ENCODE data around the gene PSMA3.

Gene PSMA3

GRCh38 chr14:58291646-58292045, 47.0 kb downstream of the PSMA3 start:
- Histone ChIP-seq H3K36me3 (ENCODE audit: control insufficient read depth in 1 of 2, insufficient read depth in 2 of 2, low read depth in 1 of 2, low read length in 2 of 2) (peaks cover 23 to 86% of the 10 kb centered on the region in 2 experiments), H3K23ac (ENCODE audit: low read length in 2 of 2) (no peak overlapping the region), H3K4ac (ENCODE audit: low read depth in 1 of 2, low read length in 2 of 2) (no peak overlapping the region), H3K14ac (ENCODE audit: low read length in 2 of 2) (no peak overlapping the region), H3K4me3 (ENCODE audit: insufficient read depth in 1 of 2, low read depth in 1 of 2, low read length in 2 of 2) (no peak overlapping the region), H3K4me1 (ENCODE audit: control insufficient read depth, insufficient read depth, low read depth, low read length) (no peaks in the 10 kb centered on the region), H2AFZ (ENCODE audit: low read depth, low read length) (no peak overlapping the region), H3K9ac (ENCODE audit: low read length) (peak overlapping the region; percentile 15), H4K91ac (ENCODE audit: low read length) (no peak overlapping the region), H3K27me3 (ENCODE audit: control insufficient read depth in 1 of 2, insufficient read depth in 1 of 2, low read length in 2 of 2) (no peaks in the 10 kb centered on the region), H3K27ac (ENCODE audit: low read length, poor library complexity, severe bottlenecking) (no peak overlapping the region), H2BK12ac (ENCODE audit: low read length in 2 of 2) (no peak overlapping the region), H2BK120ac (ENCODE audit: low read depth, low read length) (no peak overlapping the region), H3K9me3 (ENCODE audit: control insufficient read depth, low read length) (no peaks in the 10 kb centered on the region), H4K8ac (ENCODE audit: low read length) (no peak overlapping the region), H3K4me2 (ENCODE audit: low read length, poor library complexity, severe bottlenecking) (no peak overlapping the region), H2BK15ac (ENCODE audit: low read depth, poor library complexity, severe bottlenecking) (no peak overlapping the region), H3K18ac (ENCODE audit: low read depth in 1 of 2, low read length in 2 of 2) (no peak overlapping the region), H3K79me1 (replicated peaks; ENCODE audit: low read length, poor library complexity, severe bottlenecking) (peaks cover 3% of the 10 kb centered on the region), H2BK5ac (ENCODE audit: low read depth, low read length, poor library complexity, severe bottlenecking) (no peak overlapping the region), H2AK5ac (ENCODE audit: low read length, severe bottlenecking) (no peak overlapping the region)
- WGBS: no CpG with 5 or more reads among the region's 5 CpGs
- DNase-seq: no peak

- Histone ChIP-seq H3K9ac (ENCODE audit: low read length) (peak overlapping the region; percentile 15), H3K27me3 (ENCODE audit: control insufficient read depth in 1 of 2, insufficient read depth in 1 of 2, low read length in 2 of 2) (no peaks in the 10 kb centered on the region)
These were observed 47.5 kb downstream of the PSMA3 start for GRCh38 chr14:58292187-58292586.

GRCh38 chr14:58294201-58294600, 49.6 kb downstream of the PSMA3 start:
- Histone ChIP-seq H2BK5ac (ENCODE audit: low read depth, low read length, poor library complexity, severe bottlenecking) (no peak overlapping the region), H3K27ac (ENCODE audit: low read length, poor library complexity, severe bottlenecking) (no peak overlapping the region), H3K4me2 (ENCODE audit: low read length, poor library complexity, severe bottlenecking) (no peak overlapping the region), H3K36me3 (ENCODE audit: control insufficient read depth in 1 of 2, insufficient read depth in 2 of 2, low read depth in 1 of 2, low read length in 2 of 2) (peaks cover 22 to 60% of the 10 kb centered on the region in 2 experiments), H3K9me3 (ENCODE audit: control insufficient read depth, low read length) (no peaks in the 10 kb centered on the region), H3K14ac (ENCODE audit: low read length in 2 of 2) (no peak overlapping the region), H2AFZ (ENCODE audit: low read depth, low read length) (no peak overlapping the region), H2AK5ac (ENCODE audit: low read length, severe bottlenecking) (no peak overlapping the region), H3K4ac (ENCODE audit: low read depth in 1 of 2, low read length in 2 of 2) (no peak overlapping the region), H4K91ac (ENCODE audit: low read length) (no peak overlapping the region), H3K79me1 (replicated peaks; ENCODE audit: low read length, poor library complexity, severe bottlenecking) (peaks cover 2% of the 10 kb centered on the region), H3K23ac (ENCODE audit: low read length in 2 of 2) (no peak overlapping the region), H2BK15ac (ENCODE audit: low read depth, poor library complexity, severe bottlenecking) (no peak overlapping the region), H3K9ac (ENCODE audit: low read length) (no peak overlapping the region), H3K27me3 (ENCODE audit: control insufficient read depth in 1 of 2, insufficient read depth in 1 of 2, low read length in 2 of 2) (no peaks in the 10 kb centered on the region), H4K8ac (ENCODE audit: low read length) (no peak overlapping the region), H3K18ac (ENCODE audit: low read depth in 1 of 2, low read length in 2 of 2) (no peak overlapping the region), H3K4me3 (ENCODE audit: insufficient read depth in 1 of 2, low read depth in 1 of 2, low read length in 2 of 2) (no peak overlapping the region), H3K4me1 (ENCODE audit: control insufficient read depth, insufficient read depth, low read depth, low read length) (no peaks in the 10 kb centered on the region), H2BK12ac (ENCODE audit: low read length in 2 of 2) (no peak overlapping the region), H2BK120ac (ENCODE audit: low read depth, low read length) (no peak overlapping the region)
- 99% methylated on average over 7 of the region's 7 CpGs for WGBS
- no peak for DNase-seq

More at GRCh38 chr14:58292187-58292586, 47.5 kb downstream of the PSMA3 start:
- Histone ChIP-seq H2AFZ (ENCODE audit: low read depth, low read length) (no peak overlapping the region), H3K79me1 (replicated peaks; ENCODE audit: low read length, poor library complexity, severe bottlenecking) (peaks cover 2% of the 10 kb centered on the region), H3K4me1 (ENCODE audit: control insufficient read depth, insufficient read depth, low read depth, low read length) (no peaks in the 10 kb centered on the region), H3K18ac (ENCODE audit: low read depth in 1 of 2, low read length in 2 of 2) (no peak overlapping the region), H2BK120ac (ENCODE audit: low read depth, low read length) (no peak overlapping the region), H3K23ac (ENCODE audit: low read length in 2 of 2) (no peak overlapping the region), H4K91ac (ENCODE audit: low read length) (no peak overlapping the region), H3K4me2 (ENCODE audit: low read length, poor library complexity, severe bottlenecking) (no peak overlapping the region), H3K9me3 (ENCODE audit: control insufficient read depth, low read length) (no peaks in the 10 kb centered on the region), H3K14ac (ENCODE audit: low read length in 2 of 2) (no peak overlapping the region), H3K36me3 (ENCODE audit: control insufficient read depth in 1 of 2, insufficient read depth in 2 of 2, low read depth in 1 of 2, low read length in 2 of 2) (peaks cover 22 to 80% of the 10 kb centered on the region in 2 experiments), H2BK15ac (ENCODE audit: low read depth, poor library complexity, severe bottlenecking) (no peak overlapping the region), H3K4ac (ENCODE audit: low read depth in 1 of 2, low read length in 2 of 2) (no peak overlapping the region), H2AK5ac (ENCODE audit: low read length, severe bottlenecking) (no peak overlapping the region), H2BK12ac (ENCODE audit: low read length in 2 of 2) (no peak overlapping the region), H4K8ac (ENCODE audit: low read length) (no peak overlapping the region), H2BK5ac (ENCODE audit: low read depth, low read length, poor library complexity, severe bottlenecking) (no peak overlapping the region), H3K4me3 (ENCODE audit: insufficient read depth in 1 of 2, low read depth in 1 of 2, low read length in 2 of 2) (peak overlapping the region in 1 of 2 experiments; percentile 26), H3K27ac (ENCODE audit: low read length, poor library complexity, severe bottlenecking) (no peak overlapping the region)
- no peak for DNase-seq
- WGBS: 91% methylated on average over 2 of the region's 3 CpGs

- H3K4ac ChIP-seq (ENCODE audit: low read depth in 1 of 2, low read length in 2 of 2): no peak overlapping the region
- no peak overlapping the region for H4K8ac ChIP-seq (ENCODE audit: low read length)
- H3K9ac ChIP-seq (ENCODE audit: low read length): peak overlapping the region; percentile 99
- H2BK120ac ChIP-seq (ENCODE audit: low read depth, low read length): no peak overlapping the region
- peak overlapping the region; percentile 62 for H3K4me2 ChIP-seq (ENCODE audit: low read length, poor library complexity, severe bottlenecking)
- H3K27ac ChIP-seq (ENCODE audit: low read length, poor library complexity, severe bottlenecking): no peak overlapping the region
- no peak overlapping the region for H2BK12ac ChIP-seq (ENCODE audit: low read length in 2 of 2)
- H2AK5ac ChIP-seq (ENCODE audit: low read length, severe bottlenecking): no peak overlapping the region
- H3K36me3 ChIP-seq (ENCODE audit: control insufficient read depth in 1 of 2, insufficient read depth in 2 of 2, low read depth in 1 of 2, low read length in 2 of 2): peaks cover 14 to 44% of the 10 kb centered on the region in 2 experiments
- peak overlapping the region in 1 of 2 experiments; percentile 96 for H3K4me3 ChIP-seq (ENCODE audit: insufficient read depth in 1 of 2, low read depth in 1 of 2, low read length in 2 of 2)
- peaks cover 2% of the 10 kb centered on the region for H3K79me1 ChIP-seq (replicated peaks; ENCODE audit: low read length, poor library complexity, severe bottlenecking)
- H4K91ac ChIP-seq (ENCODE audit: low read length): no peak overlapping the region
- peak; percentile 19 for DNase-seq
- H3K18ac ChIP-seq (ENCODE audit: low read depth in 1 of 2, low read length in 2 of 2): no peak overlapping the region
- 29% methylated on average over 1 of the region's 3 CpGs for WGBS
- no peak overlapping the region for H2AFZ ChIP-seq (ENCODE audit: low read depth, low read length)
- no peak overlapping the region for H3K23ac ChIP-seq (ENCODE audit: low read length in 2 of 2)
- H2BK5ac ChIP-seq (ENCODE audit: low read depth, low read length, poor library complexity, severe bottlenecking): no peak overlapping the region
- H3K9me3 ChIP-seq (ENCODE audit: control insufficient read depth, low read length): no peaks in the 10 kb centered on the region
- H3K14ac ChIP-seq (ENCODE audit: low read length in 2 of 2): no peak overlapping the region
- no peaks in the 10 kb centered on the region for H3K27me3 ChIP-seq (ENCODE audit: control insufficient read depth in 1 of 2, insufficient read depth in 1 of 2, low read length in 2 of 2)
- no peak overlapping the region for H2BK15ac ChIP-seq (ENCODE audit: low read depth, poor library complexity, severe bottlenecking)
- H3K4me1 ChIP-seq (ENCODE audit: control insufficient read depth, insufficient read depth, low read depth, low read length): no peaks in the 10 kb centered on the region
These were observed 52.1 kb downstream of the PSMA3 start for GRCh38 chr14:58296726-58297125.
